Measurements from ENCODE around the gene OR11H7.

- TF ChIP-seq, protein P1, sequence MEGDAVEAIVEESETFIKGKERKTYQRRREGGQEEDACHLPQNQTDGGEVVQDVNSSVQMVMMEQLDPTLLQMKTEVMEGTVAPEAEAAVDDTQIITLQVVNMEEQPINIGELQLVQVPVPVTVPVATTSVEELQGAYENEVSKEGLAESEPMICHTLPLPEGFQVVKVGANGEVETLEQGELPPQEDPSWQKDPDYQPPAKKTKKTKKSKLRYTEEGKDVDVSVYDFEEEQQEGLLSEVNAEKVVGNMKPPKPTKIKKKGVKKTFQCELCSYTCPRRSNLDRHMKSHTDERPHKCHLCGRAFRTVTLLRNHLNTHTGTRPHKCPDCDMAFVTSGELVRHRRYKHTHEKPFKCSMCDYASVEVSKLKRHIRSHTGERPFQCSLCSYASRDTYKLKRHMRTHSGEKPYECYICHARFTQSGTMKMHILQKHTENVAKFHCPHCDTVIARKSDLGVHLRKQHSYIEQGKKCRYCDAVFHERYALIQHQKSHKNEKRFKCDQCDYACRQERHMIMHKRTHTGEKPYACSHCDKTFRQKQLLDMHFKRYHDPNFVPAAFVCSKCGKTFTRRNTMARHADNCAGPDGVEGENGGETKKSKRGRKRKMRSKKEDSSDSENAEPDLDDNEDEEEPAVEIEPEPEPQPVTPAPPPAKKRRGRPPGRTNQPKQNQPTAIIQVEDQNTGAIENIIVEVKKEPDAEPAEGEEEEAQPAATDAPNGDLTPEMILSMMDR (IDR thresholded peaks at IDR 0.05; ENCODE audit: low read length) = no peak
- TF ChIP-seq EZH2 (IDR thresholded peaks at IDR 0.05; ENCODE audit: borderline replicate concordance, low read length) = no peak
Observed at GRCh38 chr14:20184181-20184580, 44.6 kb upstream of the OR11H7 start.
